A172 (cell line): ENCODE data around the gene PROSER3. TPM values are rescaled to one million over a fixed set of nuclear protein-coding genes. Genes with fewer than 3 reads are reported as not detected.
"Not testable (repeated sequence)": the region's sequence is repeated elsewhere in the genome, so short reads cannot be mapped to it uniquely, and the experiment has no call there.

Source experiments
- DNase-seq: peaks from one replicate; pipeline ENCODE4 v3.0.0-alpha.2; 2015; ENCODE audit warnings: low spot score
- total RNA-seq: library from RNA; depleted of rRNA; stranded (reverse); fragments of >200 nt; shearing (Covaris generic); gene quantifications from 2 replicates; pipeline ENCODE4 v1.2.3, GENCODE V29; 2014

The PROSER3 gene
- total RNA-seq, 1 experiment from 2014 or later: 7.0 TPM

- DNase-seq: no peak
These were observed 35.5 kb upstream of the PROSER3 start for GRCh38 chr19:35722461-35722860.

- no peak for DNase-seq
These were observed 35.1 kb upstream of the PROSER3 start for GRCh38 chr19:35722897-35723296.

GRCh38 chr19:35723671-35724070 is 34.3 kb upstream of the PROSER3 start:
- no peak for DNase-seq

- not testable (repeated sequence) for DNase-seq
These were observed 33.8 kb upstream of the PROSER3 start for GRCh38 chr19:35724132-35724531.

- DNase-seq: no peak
These were observed 33.4 kb upstream of the PROSER3 start for GRCh38 chr19:35724560-35724959.

- no peak for DNase-seq
These were observed 32.6 kb upstream of the PROSER3 start for GRCh38 chr19:35725216-35725861.

- no peak for DNase-seq
These were observed 30.7 kb upstream of the PROSER3 start for GRCh38 chr19:35727053-35727955.

GRCh38 chr19:35727956-35728706 is 29.8 kb upstream of the PROSER3 start:
- no peak for DNase-seq

- DNase-seq: no peak
These were observed 29.0 kb upstream of the PROSER3 start for GRCh38 chr19:35729021-35729420.

GRCh38 chr19:35729763-35730162 is 28.2 kb upstream of the PROSER3 start:
- DNase-seq: no peak

GRCh38 chr19:35730326-35730725 is 27.6 kb upstream of the PROSER3 start:
- no peak for DNase-seq

GRCh38 chr19:35731353-35731752 is 26.6 kb upstream of the PROSER3 start:
- no peak for DNase-seq

- DNase-seq: no peak
These were observed 26.1 kb upstream of the PROSER3 start for GRCh38 chr19:35731779-35732405.

GRCh38 chr19:35732540-35733179 is 25.3 kb upstream of the PROSER3 start:
- DNase-seq: no peak

- no peak for DNase-seq
These were observed 24.5 kb upstream of the PROSER3 start for GRCh38 chr19:35733180-35734125.

GRCh38 chr19:35734273-35734672 is 23.7 kb upstream of the PROSER3 start:
- no peak for DNase-seq

GRCh38 chr19:35734889-35735288 is 23.1 kb upstream of the PROSER3 start:
- no peak for DNase-seq

GRCh38 chr19:35736913-35737886 is 20.8 kb upstream of the PROSER3 start:
- DNase-seq: no peak
